Keratinocyte (primary cell): ENCODE results near the gene NCLN. TPM values are rescaled to one million over a fixed set of nuclear protein-coding genes. Genes with fewer than 3 reads are reported as not detected.

Experiments used
- DNase-seq: peaks from one replicate; pipeline ENCODE4 v3.0.0-alpha.2; 2011; ENCODE audit warnings: low read depth, missing footprints, low spot score
- FAIRE-seq: peaks from 2 replicates; lab custom pipeline; 2011; peaks lifted over from hg19 to GRCh38; lab: Jason Lieb, UNC
- H2AFZ ChIP-seq: 2 replicates; pipeline ENCODE4 v1.6.0; 2012; ENCODE audit warnings: low read length, control low read depth, inconsistent platforms; ENCODE audit not compliant: control insufficient read depth
- H3K27ac ChIP-seq: 2 replicates; pipeline ENCODE4 v1.5.1; 2011; ENCODE audit warnings: low read length; ENCODE audit not compliant: control insufficient read depth, insufficient read depth
- H3K27me3 ChIP-seq: 3 replicates; pipeline ENCODE4 v1.6.0; 2011; ENCODE audit warnings: low read length; ENCODE audit not compliant: control insufficient read depth, insufficient read depth; ENCODE audit errors: extremely low read depth
- H3K36me3 ChIP-seq, 2 experiments: 2 replicates in 1 of 2; 3 replicates in 1 of 2; pipeline ENCODE4 v1.5.1; 2011; ENCODE audit warnings: low read length in 2 of 2, mild to moderate bottlenecking in 1 of 2; ENCODE audit not compliant: control insufficient read depth in 2 of 2, insufficient read depth in 2 of 2; ENCODE audit errors: extremely low read depth in 1 of 2
- H3K4me1 ChIP-seq: 3 replicates; pipeline ENCODE4 v1.5.1; 2011; ENCODE audit warnings: low read length; ENCODE audit not compliant: control insufficient read depth, insufficient read depth; ENCODE audit errors: extremely low read depth
- H3K4me2 ChIP-seq: 3 replicates; pipeline ENCODE4 v1.6.0; 2011; ENCODE audit warnings: low read depth, low read length; ENCODE audit not compliant: control insufficient read depth, insufficient read depth; ENCODE audit errors: extremely low read depth
- H3K4me3 ChIP-seq, 3 experiments: fragments of 200-600 bp in 1 of 3; sonication (generic) in 1 of 3; 2 replicates in 2 of 3; 3 replicates in 1 of 3; pipeline ENCODE4 v1.5.1; 2011 to 2016; ENCODE audit warnings: low read length in 3 of 3, mild to moderate bottlenecking in 3 of 3, control low read depth in 2 of 3, inconsistent platforms in 1 of 3, low read depth in 1 of 3, mixed read lengths in 1 of 3, mixed run types in 1 of 3, moderate library complexity in 1 of 3; ENCODE audit not compliant: control insufficient read depth in 2 of 3, insufficient read depth in 2 of 3; ENCODE audit errors: extremely low read depth in 1 of 3
- H3K79me2 ChIP-seq: 2 replicates; pipeline ENCODE4 v1.6.0; 2012; ENCODE audit warnings: low read length; ENCODE audit not compliant: control insufficient read depth, insufficient read depth
- H3K9ac ChIP-seq: 3 replicates; pipeline ENCODE4 v1.6.0; 2011; ENCODE audit warnings: low read length; ENCODE audit not compliant: control insufficient read depth, insufficient read depth; ENCODE audit errors: extremely low read depth
- H3K9me1 ChIP-seq: 3 replicates; pipeline ENCODE4 v1.6.0; 2011; ENCODE audit warnings: low read length; ENCODE audit not compliant: control insufficient read depth, insufficient read depth; ENCODE audit errors: extremely low read depth
- H3K9me3 ChIP-seq: 2 replicates; pipeline ENCODE4 v1.5.1; 2012; ENCODE audit warnings: low read depth, low read length; ENCODE audit not compliant: control insufficient read depth
- H4K20me1 ChIP-seq: 3 replicates; pipeline ENCODE4 v1.6.0; 2011; ENCODE audit warnings: low read length; ENCODE audit not compliant: control insufficient read depth, insufficient read depth; ENCODE audit errors: extremely low read depth
- CTCF ChIP-seq, 3 experiments: IDR thresholded peaks in 1 of 3; conservative IDR thresholded peaks in 1 of 3; optimal IDR thresholded peaks in 1 of 3; 2 replicates in 2 of 3; 3 replicates in 1 of 3; pipeline versions ENCODE3 to v1.5.1; 2011; ENCODE audit warnings: low read length in 3 of 3, mild to moderate bottlenecking in 3 of 3, moderate library complexity in 2 of 3, control low read depth in 1 of 3, inconsistent platforms in 1 of 3; ENCODE audit not compliant: insufficient read depth in 2 of 3; ENCODE audit errors: extremely low read depth in 1 of 3
- EZH2 ChIP-seq: IDR thresholded peaks from one replicate; pipeline ENCODE4 v1.6.1; 2012; ENCODE audit warnings: inconsistent platforms, mild to moderate bottlenecking, low read length, moderate library complexity
- dilution Hi-C: fragments of 300-500 bp; cut with MboI; formaldehyde crosslinking; loops from one replicate; pipeline ENCODE4 v1.7.0; 2020; ENCODE audit warnings: low sequenced_read_pairs; ENCODE audit not compliant: extremely low pct_ligation_motif_present
- polyA plus RNA-seq, 5 experiments: library from polyadenylated mRNA; depleted of rRNA in 3 of 5; stranded (reverse) in 3 of 5; stranded (forward) in 1 of 5; unstranded in 1 of 5; fragments of >200 nt; gene quantifications; 1 replicate in 1 of 5; 2 replicates in 3 of 5; 3 replicates in 1 of 5; pipeline versions ENCODE4 v1.2.1 to v1.2.3, GENCODE V29; 2011 to 2012; ENCODE audit warnings: missing spikeins in 2 of 5, low read depth in 1 of 5, low replicate concordance in 1 of 5

The NCLN gene
- polyA plus RNA-seq, 1 donor (not counting 4 experiments of a cell fraction or from before 2014, with no cell fraction given), result 40.5 TPM

DNA sequence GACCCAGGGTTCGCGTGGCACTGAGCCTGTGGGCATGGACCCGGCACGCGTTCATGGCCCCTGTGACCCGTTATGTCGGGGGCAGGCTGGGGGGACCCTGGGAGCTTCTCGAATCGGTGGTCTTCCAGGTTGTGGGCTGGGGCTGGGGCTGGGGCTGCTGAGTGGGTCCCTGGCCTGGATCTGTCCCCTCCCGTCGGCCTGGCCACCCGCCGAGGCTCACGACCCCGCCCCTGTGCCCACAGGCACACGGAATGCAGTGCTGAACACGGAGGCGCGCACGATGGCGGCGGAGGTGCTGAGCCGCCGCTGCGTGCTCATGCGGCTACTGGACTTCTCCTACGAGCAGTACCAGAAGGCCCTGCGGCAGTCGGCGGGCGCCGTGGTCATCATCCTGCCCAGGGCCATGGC lies 6.5 kb downstream of the NCLN start:
- Histone ChIP-seq H3K79me2 (peaks cover 64% of the 10 kb centered on the region), H3K36me3 (peaks cover 9 to 19% of the 10 kb centered on the region in 2 experiments), H2AFZ (no peak overlapping the region), H3K9ac (no peak overlapping the region), H3K27me3 (no peaks in the 10 kb centered on the region), H3K4me1 (peaks cover 10% of the 10 kb centered on the region), H3K27ac (no peak overlapping the region), H3K4me3 (no peak overlapping the region), H4K20me1 (peaks cover 22% of the 10 kb centered on the region), H3K9me1 (no peaks in the 10 kb centered on the region), H3K4me2 (no peak overlapping the region), H3K9me3 (no peaks in the 10 kb centered on the region)
- FAIRE-seq (no peak), DNase-seq (no peak)
- dilution Hi-C loops, result no loop called here
- TF ChIP-seq EZH2 (no peak), CTCF (optimal IDR thresholded peaks at IDR 0.05 in 1 of 3, IDR thresholded peaks at IDR 0.05 in 1 of 3, conservative IDR thresholded peaks at IDR 0.05 in 1 of 3; ENCODE audit: extremely low read depth in 1 of 3, insufficient read depth in 2 of 3, low read length in 3 of 3) (no peak)

DNA sequence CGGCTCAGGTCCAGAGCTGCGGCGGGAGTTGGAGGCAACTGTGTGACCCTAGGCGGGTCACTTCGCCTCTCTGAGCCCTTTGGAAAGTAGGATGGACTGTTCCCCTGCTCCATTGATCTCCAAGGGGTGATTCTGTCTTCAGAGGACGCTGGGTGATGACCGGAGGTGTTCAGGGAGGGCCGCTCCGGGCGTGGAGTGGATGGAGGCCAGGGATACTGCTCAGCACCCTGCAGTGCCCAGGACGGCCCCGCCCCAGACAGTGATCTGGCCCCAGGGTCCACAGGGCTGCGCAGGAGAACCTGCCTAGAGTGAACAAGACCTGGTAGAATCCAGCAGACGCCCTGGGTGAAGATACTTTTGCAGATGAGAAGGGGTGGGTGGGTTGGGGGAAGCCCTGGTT lies 7.0 kb downstream of the NCLN start:
- Histone ChIP-seq H3K27me3 (no peaks in the 10 kb centered on the region), H3K27ac (no peak overlapping the region), H3K79me2 (peaks cover 59% of the 10 kb centered on the region), H3K4me2 (no peak overlapping the region), H3K4me1 (peaks cover 5% of the 10 kb centered on the region), H3K36me3 (peaks cover 9 to 19% of the 10 kb centered on the region in 2 experiments), H4K20me1 (peaks cover 21% of the 10 kb centered on the region), H3K4me3 (no peak overlapping the region), H3K9ac (no peak overlapping the region), H3K9me1 (no peaks in the 10 kb centered on the region), H2AFZ (no peak overlapping the region), H3K9me3 (no peaks in the 10 kb centered on the region)
- TF ChIP-seq CTCF (optimal IDR thresholded peaks at IDR 0.05 in 1 of 3, IDR thresholded peaks at IDR 0.05 in 1 of 3, conservative IDR thresholded peaks at IDR 0.05 in 1 of 3; ENCODE audit: extremely low read depth in 1 of 3, insufficient read depth in 2 of 3, low read length in 3 of 3) (no peak), EZH2 (no peak)
- DNase-seq (no peak), FAIRE-seq (no peak)
- dilution Hi-C loops, result no loop called here
